Measurements from ENCODE around the gene ZNF827.
A peak's percentile ranks its signal among the peaks of the same experiment; 100 is the strongest.

Gene ZNF827

DNA sequence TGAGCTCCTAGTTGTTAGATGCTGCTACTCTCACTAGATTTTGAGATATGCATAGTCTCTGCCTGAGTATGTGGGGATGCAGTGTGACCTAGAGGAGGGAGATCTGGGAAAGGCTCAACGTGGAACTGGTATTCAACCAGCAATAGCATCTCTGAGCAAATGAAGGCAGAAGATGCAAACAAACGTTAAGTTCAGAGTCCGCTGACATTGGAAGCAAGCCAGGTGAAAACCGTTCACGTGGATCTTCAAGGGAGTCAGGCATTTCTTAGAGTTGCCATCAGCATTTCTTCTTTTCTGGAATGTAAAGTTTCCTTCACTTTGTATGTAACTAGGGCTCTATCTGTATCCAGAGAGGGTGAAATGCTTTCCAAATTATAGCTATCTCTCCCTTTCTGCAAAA lies 198.8 kb downstream of the ZNF827 start:
- H2BK15ac ChIP-seq (ENCODE audit: low read depth, poor library complexity, severe bottlenecking), result no peak overlapping the region
- no peak overlapping the region for H2BK12ac ChIP-seq (ENCODE audit: low read length in 2 of 2)
- no peak overlapping the region for H2BK5ac ChIP-seq (ENCODE audit: low read depth, low read length, poor library complexity, severe bottlenecking)
- H2AK5ac ChIP-seq (ENCODE audit: low read length, severe bottlenecking), result no peak overlapping the region
- H3K79me1 ChIP-seq (replicated peaks; ENCODE audit: low read length, poor library complexity, severe bottlenecking), result no peaks in the 10 kb centered on the region
- no peak overlapping the region for H3K4me2 ChIP-seq (ENCODE audit: low read length, poor library complexity, severe bottlenecking)
- no peak overlapping the region for H3K18ac ChIP-seq (ENCODE audit: low read depth in 1 of 2, low read length in 2 of 2)
- H3K4me3 ChIP-seq (ENCODE audit: insufficient read depth in 1 of 2, low read depth in 1 of 2, low read length in 2 of 2), result no peak overlapping the region
- no peak overlapping the region for H4K91ac ChIP-seq (ENCODE audit: low read length)
- DNase-seq, result no peak
- H2BK120ac ChIP-seq (ENCODE audit: low read depth, low read length), result no peak overlapping the region
- no peak overlapping the region for H3K4ac ChIP-seq (ENCODE audit: low read depth in 1 of 2, low read length in 2 of 2)
- no peaks in the 10 kb centered on the region for H3K36me3 ChIP-seq (ENCODE audit: control insufficient read depth in 1 of 2, insufficient read depth in 2 of 2, low read depth in 1 of 2, low read length in 2 of 2)
- no peak overlapping the region for H3K14ac ChIP-seq (ENCODE audit: low read length in 2 of 2)
- H3K27me3 ChIP-seq (ENCODE audit: control insufficient read depth in 1 of 2, insufficient read depth in 1 of 2, low read length in 2 of 2), result no peaks in the 10 kb centered on the region
- H4K8ac ChIP-seq (ENCODE audit: low read length), result no peak overlapping the region
- H3K4me1 ChIP-seq (ENCODE audit: control insufficient read depth, insufficient read depth, low read depth, low read length), result peaks cover 12% of the 10 kb centered on the region
- WGBS, result 77% methylated on average over 5 of the region's 5 CpGs
- peak overlapping the region; percentile 5 for H3K27ac ChIP-seq (ENCODE audit: low read length, poor library complexity, severe bottlenecking)
- no peak overlapping the region for H2AFZ ChIP-seq (ENCODE audit: low read depth, low read length)
- H3K23ac ChIP-seq (ENCODE audit: low read length in 2 of 2), result no peak overlapping the region
- H3K9me3 ChIP-seq (ENCODE audit: control insufficient read depth, low read length), result no peaks in the 10 kb centered on the region
- no peak overlapping the region for H3K9ac ChIP-seq (ENCODE audit: low read length)

DNA sequence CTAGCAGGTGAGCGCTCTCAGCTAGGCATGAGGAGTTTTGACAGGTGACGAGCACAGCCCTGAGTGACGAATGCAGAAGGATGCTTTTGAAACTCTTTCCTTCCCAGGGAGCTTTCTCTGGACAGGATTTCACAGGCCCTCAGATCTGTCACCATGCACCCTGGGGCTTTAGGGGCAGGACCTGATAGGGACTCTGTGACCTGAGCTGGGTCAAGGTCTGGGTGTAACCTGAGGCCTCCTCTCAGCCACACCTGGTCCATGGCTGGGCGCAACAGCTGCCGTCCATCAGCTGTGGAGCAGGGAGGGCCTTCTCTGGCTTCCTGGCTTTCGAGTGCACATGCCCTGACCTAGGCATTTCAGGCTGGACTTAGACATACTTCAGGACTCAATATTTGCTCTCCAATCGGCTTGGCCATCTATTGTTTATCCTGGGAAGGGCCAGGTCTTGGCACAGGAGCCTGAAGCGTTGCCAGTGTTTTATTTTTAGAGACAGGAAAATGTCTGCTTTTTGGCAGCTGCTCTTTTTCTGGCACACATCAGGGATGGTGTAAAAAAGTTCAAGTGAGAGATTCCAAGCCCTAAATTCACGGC lies 202.3 kb downstream of the ZNF827 start:
- Histone ChIP-seq H3K14ac (ENCODE audit: low read length in 2 of 2) (no peak overlapping the region), H3K9ac (ENCODE audit: low read length) (peak overlapping the region; percentile 96), H3K23ac (ENCODE audit: low read length in 2 of 2) (no peak overlapping the region), H3K79me1 (replicated peaks; ENCODE audit: low read length, poor library complexity, severe bottlenecking) (no peaks in the 10 kb centered on the region), H3K18ac (ENCODE audit: low read depth in 1 of 2, low read length in 2 of 2) (peak overlapping the region; percentile 3 to 55), H4K91ac (ENCODE audit: low read length) (peak overlapping the region; percentile 75), H3K36me3 (ENCODE audit: control insufficient read depth in 1 of 2, insufficient read depth in 2 of 2, low read depth in 1 of 2, low read length in 2 of 2) (no peaks in the 10 kb centered on the region), H3K4me1 (ENCODE audit: control insufficient read depth, insufficient read depth, low read depth, low read length) (peaks cover 25% of the 10 kb centered on the region), H3K4me2 (ENCODE audit: low read length, poor library complexity, severe bottlenecking) (no peak overlapping the region), H3K4ac (ENCODE audit: low read depth in 1 of 2, low read length in 2 of 2) (no peak overlapping the region), H2AFZ (ENCODE audit: low read depth, low read length) (no peak overlapping the region), H3K27me3 (ENCODE audit: control insufficient read depth in 1 of 2, insufficient read depth in 1 of 2, low read length in 2 of 2) (no peaks in the 10 kb centered on the region), H2AK5ac (ENCODE audit: low read length, severe bottlenecking) (peak overlapping the region; percentile 68), H2BK5ac (ENCODE audit: low read depth, low read length, poor library complexity, severe bottlenecking) (peak overlapping the region; percentile 63), H2BK12ac (ENCODE audit: low read length in 2 of 2) (peak overlapping the region in 1 of 2 experiments; percentile 94), H3K9me3 (ENCODE audit: control insufficient read depth, low read length) (no peaks in the 10 kb centered on the region), H3K4me3 (ENCODE audit: insufficient read depth in 1 of 2, low read depth in 1 of 2, low read length in 2 of 2) (no peak overlapping the region), H2BK15ac (ENCODE audit: low read depth, poor library complexity, severe bottlenecking) (no peak overlapping the region), H2BK120ac (ENCODE audit: low read depth, low read length) (no peak overlapping the region), H3K27ac (ENCODE audit: low read length, poor library complexity, severe bottlenecking) (peak overlapping the region; percentile 100), H4K8ac (ENCODE audit: low read length) (peak overlapping the region; percentile 53)
- DNase-seq, result peak; percentile 2
- 81% methylated on average over 9 of the region's 9 CpGs for WGBS

DNA sequence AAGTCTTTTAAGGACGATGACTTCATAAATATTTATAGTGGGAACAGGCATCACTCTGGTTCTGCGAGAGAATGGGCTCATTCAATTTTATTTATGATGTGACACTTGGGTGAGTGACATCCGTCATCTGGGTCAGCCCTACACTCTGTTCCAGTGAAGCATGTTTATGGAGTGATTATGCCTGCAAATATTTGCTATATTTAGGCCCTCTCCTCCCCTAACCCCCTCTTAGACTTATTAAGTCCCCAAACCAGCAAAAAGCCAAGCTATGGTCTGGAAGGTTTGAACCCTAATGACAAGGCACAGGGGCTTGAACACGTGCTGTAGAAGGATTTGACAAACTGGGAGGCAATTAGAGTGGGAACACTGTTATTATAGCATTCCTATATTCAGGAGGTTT lies 202.8 kb downstream of the ZNF827 start:
- Histone ChIP-seq H3K14ac (ENCODE audit: low read length in 2 of 2) (no peak overlapping the region), H2BK120ac (ENCODE audit: low read depth, low read length) (no peak overlapping the region), H2BK12ac (ENCODE audit: low read length in 2 of 2) (peak overlapping the region in 1 of 2 experiments; percentile 29), H3K79me1 (replicated peaks; ENCODE audit: low read length, poor library complexity, severe bottlenecking) (no peaks in the 10 kb centered on the region), H4K91ac (ENCODE audit: low read length) (no peak overlapping the region), H3K27ac (ENCODE audit: low read length, poor library complexity, severe bottlenecking) (peak overlapping the region; percentile 100), H3K4me1 (ENCODE audit: control insufficient read depth, insufficient read depth, low read depth, low read length) (peaks cover 25% of the 10 kb centered on the region), H2AK5ac (ENCODE audit: low read length, severe bottlenecking) (peak overlapping the region; percentile 68), H3K4me3 (ENCODE audit: insufficient read depth in 1 of 2, low read depth in 1 of 2, low read length in 2 of 2) (peak overlapping the region in 1 of 2 experiments; percentile 20), H3K9me3 (ENCODE audit: control insufficient read depth, low read length) (no peaks in the 10 kb centered on the region), H2BK15ac (ENCODE audit: low read depth, poor library complexity, severe bottlenecking) (no peak overlapping the region), H3K4me2 (ENCODE audit: low read length, poor library complexity, severe bottlenecking) (no peak overlapping the region), H2BK5ac (ENCODE audit: low read depth, low read length, poor library complexity, severe bottlenecking) (peak overlapping the region; percentile 45), H3K27me3 (ENCODE audit: control insufficient read depth in 1 of 2, insufficient read depth in 1 of 2, low read length in 2 of 2) (no peaks in the 10 kb centered on the region), H3K36me3 (ENCODE audit: control insufficient read depth in 1 of 2, insufficient read depth in 2 of 2, low read depth in 1 of 2, low read length in 2 of 2) (no peaks in the 10 kb centered on the region), H3K9ac (ENCODE audit: low read length) (peak overlapping the region; percentile 96), H2AFZ (ENCODE audit: low read depth, low read length) (no peak overlapping the region), H3K4ac (ENCODE audit: low read depth in 1 of 2, low read length in 2 of 2) (no peak overlapping the region), H4K8ac (ENCODE audit: low read length) (no peak overlapping the region), H3K18ac (ENCODE audit: low read depth in 1 of 2, low read length in 2 of 2) (peak overlapping the region in 1 of 2 experiments; percentile 3), H3K23ac (ENCODE audit: low read length in 2 of 2) (no peak overlapping the region)
- WGBS, result 52% methylated on average over 4 of the region's 4 CpGs
- DNase-seq, result no peak

DNA sequence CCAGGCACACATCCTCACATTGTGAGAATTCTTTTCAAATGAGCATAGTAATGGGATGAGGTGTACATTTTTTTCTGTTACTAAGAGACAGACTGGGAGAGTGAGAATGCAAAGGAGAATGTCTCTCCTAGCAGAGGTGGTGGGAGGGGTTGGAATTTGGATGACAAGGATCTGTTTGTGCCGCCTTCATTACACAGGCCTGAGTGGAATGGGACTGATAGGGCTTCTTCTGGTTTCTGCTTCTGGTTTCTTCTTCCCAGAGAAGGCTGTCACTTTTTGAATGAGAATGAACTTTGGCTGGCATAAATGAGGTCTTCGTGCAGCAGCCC lies 203.3 kb downstream of the ZNF827 start:
- no peak overlapping the region for H2BK15ac ChIP-seq (ENCODE audit: low read depth, poor library complexity, severe bottlenecking)

More for the DNA sequence above, 203.3 kb downstream of the ZNF827 start:
- peak; percentile 91 for DNase-seq
- Histone ChIP-seq H2AK5ac (ENCODE audit: low read length, severe bottlenecking) (no peak overlapping the region), H3K4ac (ENCODE audit: low read depth in 1 of 2, low read length in 2 of 2) (no peak overlapping the region), H3K27me3 (ENCODE audit: control insufficient read depth in 1 of 2, insufficient read depth in 1 of 2, low read length in 2 of 2) (no peaks in the 10 kb centered on the region), H2BK5ac (ENCODE audit: low read depth, low read length, poor library complexity, severe bottlenecking) (peak overlapping the region; percentile 45), H2BK12ac (ENCODE audit: low read length in 2 of 2) (peak overlapping the region in 1 of 2 experiments; percentile 85), H3K4me1 (ENCODE audit: control insufficient read depth, insufficient read depth, low read depth, low read length) (peaks cover 25% of the 10 kb centered on the region), H3K4me2 (ENCODE audit: low read length, poor library complexity, severe bottlenecking) (peak overlapping the region; percentile 29), H3K36me3 (ENCODE audit: control insufficient read depth in 1 of 2, insufficient read depth in 2 of 2, low read depth in 1 of 2, low read length in 2 of 2) (no peaks in the 10 kb centered on the region), H2BK120ac (ENCODE audit: low read depth, low read length) (peak overlapping the region; percentile 97), H3K14ac (ENCODE audit: low read length in 2 of 2) (no peak overlapping the region), H3K9me3 (ENCODE audit: control insufficient read depth, low read length) (no peaks in the 10 kb centered on the region), H3K27ac (ENCODE audit: low read length, poor library complexity, severe bottlenecking) (peak overlapping the region; percentile 100), H2AFZ (ENCODE audit: low read depth, low read length) (no peak overlapping the region), H3K23ac (ENCODE audit: low read length in 2 of 2) (no peak overlapping the region), H4K8ac (ENCODE audit: low read length) (no peak overlapping the region), H3K4me3 (ENCODE audit: insufficient read depth in 1 of 2, low read depth in 1 of 2, low read length in 2 of 2) (peak overlapping the region in 1 of 2 experiments; percentile 20), H3K79me1 (replicated peaks; ENCODE audit: low read length, poor library complexity, severe bottlenecking) (no peaks in the 10 kb centered on the region), H3K9ac (ENCODE audit: low read length) (peak overlapping the region; percentile 96), H3K18ac (ENCODE audit: low read depth in 1 of 2, low read length in 2 of 2) (no peak overlapping the region), H4K91ac (ENCODE audit: low read length) (no peak overlapping the region)
- WGBS, result 26% methylated on average over 2 of the region's 2 CpGs
